GM19397 (cell line): Measurements from ENCODE around the gene IL6R.

ENCODE experiments used
- ATAC-seq: cut with Tn5 transposase; IDR thresholded peaks from one replicate; pipeline ENCODE4 v1.9.1; 2021; ENCODE audit warnings: mild to moderate bottlenecking, moderate library complexity; ENCODE audit not compliant: unreplicated experiment

IL6R gene

GRCh38 chr1:154423988-154424326 lies 18.8 kb downstream of the IL6R start:
- ATAC-seq: no peak

GRCh38 chr1:154425172-154425571 lies 20.0 kb downstream of the IL6R start:
- no peak for ATAC-seq

DNA sequence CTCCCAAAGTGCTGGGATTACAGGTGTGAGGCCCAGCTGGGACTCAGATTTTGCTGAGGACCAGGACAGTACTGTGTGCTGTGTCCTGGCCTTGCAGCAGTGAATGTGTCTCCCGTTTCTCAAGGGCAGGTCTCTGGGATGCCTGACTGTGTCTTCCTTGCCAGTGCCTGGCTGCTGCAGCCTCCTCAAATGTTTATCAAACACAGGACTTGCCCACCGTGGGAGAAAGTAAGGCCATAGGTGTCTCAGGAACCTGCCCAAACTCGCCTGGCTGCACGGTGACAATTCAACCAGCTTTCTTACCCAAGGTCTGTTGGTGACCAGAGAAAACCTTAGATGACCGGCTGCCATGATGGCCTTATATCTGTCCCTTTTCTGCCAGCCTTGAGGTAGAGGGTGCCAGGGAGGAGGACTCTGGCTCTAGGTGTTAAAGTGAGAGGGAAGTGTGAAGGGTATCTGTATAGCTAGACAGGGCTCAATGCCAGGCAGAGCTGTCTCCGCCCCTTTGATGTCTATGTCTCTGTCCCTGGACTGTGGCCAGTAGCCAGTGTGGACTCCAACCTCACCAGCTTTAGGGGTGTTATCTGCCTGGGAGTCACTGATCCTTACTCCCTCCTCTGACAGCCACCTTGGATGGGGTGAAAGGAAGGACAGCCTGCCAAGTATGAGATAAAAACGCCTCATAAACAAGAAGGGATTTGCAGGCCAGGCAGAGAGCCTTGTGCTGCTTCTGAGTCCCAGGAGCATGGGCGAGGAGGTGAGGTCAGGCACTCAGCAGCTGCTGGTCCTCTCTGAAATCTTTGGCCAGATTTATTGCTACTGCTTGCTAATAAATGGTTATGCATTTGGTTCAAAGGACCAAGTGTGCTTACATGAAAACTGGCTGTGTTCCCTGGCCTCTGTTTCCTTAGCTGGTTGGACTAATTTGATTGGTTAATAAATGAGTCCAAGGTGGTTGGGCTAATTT lies 22.3 kb downstream of the IL6R start:
- ATAC-seq: no peak

DNA sequence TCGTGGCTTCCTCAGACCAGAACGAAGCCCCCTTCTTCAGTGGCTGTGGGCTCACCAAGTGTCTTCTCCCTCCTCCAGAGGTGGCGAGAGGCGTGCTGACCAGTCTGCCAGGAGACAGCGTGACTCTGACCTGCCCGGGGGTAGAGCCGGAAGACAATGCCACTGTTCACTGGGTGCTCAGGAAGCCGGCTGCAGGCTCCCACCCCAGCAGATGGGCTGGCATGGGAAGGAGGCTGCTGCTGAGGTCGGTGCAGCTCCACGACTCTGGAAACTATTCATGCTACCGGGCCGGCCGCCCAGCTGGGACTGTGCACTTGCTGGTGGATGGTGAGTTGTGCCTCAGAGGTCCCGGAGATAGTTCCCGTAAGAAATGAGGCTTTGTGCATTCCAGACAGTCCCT lies 24.0 kb downstream of the IL6R start:
- no peak for ATAC-seq

DNA sequence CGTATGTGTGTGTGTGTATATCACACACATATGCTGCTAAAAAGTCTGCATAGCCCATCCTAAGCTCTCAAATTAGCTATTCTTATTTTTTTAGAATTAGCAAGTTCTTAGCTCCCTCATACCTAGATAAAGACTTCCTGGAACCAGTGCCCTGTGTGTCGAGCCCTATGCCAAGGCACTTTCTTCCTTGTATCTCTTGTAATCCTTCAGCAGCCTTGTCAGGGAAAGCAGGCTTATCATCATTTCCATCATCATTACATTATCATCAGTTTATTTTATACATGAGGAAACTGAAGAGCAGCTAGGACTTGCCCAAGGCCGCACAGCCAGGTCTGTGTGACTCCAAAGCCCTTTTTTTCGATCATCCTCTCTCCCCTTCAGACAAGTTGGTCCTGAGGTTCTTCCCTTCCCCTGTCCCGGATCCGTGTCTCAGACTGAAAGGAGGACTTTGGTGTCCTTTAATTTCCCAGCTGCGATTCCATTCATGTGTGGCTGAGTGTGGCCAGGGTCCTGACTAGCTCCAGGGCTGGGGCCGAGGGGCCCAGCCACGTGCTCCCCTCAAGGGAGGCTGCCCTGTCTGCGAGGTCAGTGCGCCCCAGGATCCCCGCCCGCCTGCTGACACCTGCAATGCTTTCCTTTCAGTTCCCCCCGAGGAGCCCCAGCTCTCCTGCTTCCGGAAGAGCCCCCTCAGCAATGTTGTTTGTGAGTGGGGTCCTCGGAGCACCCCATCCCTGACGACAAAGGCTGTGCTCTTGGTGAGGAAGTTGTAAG lies 24.9 kb downstream of the IL6R start:
- ATAC-seq: no peak

DNA sequence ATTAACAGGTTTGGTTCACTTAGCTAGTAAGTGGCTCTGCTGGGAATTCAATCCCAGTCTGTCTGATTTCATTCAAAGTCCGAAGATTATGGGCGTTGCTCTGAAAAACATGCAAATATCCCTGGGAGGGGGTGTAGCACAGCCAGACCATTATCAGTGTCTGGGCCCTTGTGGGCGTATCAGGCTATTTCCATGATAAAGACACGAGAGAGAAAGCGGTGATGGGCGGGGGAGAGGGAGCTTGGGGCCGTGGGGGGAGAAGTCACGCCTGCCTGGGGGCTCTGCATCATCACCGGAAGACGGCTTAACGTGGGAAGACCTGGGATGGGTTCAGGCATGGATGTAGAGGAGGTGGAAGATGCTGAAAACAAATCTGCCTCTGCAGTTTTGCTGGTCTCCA lies 25.8 kb downstream of the IL6R start:
- ATAC-seq: no peak

- ATAC-seq: no peak
Observed at GRCh38 chr1:154431586-154432373, 26.6 kb downstream of the IL6R start.

- ATAC-seq: no peak
Observed at GRCh38 chr1:154433161-154433764, 28.1 kb downstream of the IL6R start.

DNA sequence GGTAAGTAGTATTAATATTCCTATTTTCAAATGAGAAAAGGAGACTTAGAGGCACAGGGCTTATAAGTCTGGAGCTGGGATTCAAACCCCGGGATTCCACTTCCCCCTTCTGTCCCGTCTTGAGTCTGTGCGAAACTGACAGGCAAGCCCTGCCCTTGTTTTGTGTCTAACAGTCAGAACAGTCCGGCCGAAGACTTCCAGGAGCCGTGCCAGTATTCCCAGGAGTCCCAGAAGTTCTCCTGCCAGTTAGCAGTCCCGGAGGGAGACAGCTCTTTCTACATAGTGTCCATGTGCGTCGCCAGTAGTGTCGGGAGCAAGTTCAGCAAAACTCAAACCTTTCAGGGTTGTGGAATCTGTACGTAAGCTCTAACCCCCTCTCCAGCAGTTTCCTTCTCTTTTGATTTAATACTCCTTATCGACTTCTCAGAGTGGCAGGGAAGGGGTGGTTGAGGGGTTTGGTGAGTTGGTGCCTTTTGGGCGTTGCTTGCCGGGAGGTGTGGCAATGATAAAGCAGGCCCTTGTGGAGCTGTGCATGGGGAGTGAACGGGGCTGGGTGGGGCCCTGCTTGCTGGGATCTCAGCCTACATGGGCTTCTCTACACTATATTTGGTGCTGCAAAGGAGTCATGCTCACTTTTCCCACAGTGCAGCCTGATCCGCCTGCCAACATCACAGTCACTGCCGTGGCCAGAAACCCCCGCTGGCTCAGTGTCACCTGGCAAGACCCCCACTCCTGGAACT lies 29.4 kb downstream of the IL6R start:
- ATAC-seq: no peak

DNA sequence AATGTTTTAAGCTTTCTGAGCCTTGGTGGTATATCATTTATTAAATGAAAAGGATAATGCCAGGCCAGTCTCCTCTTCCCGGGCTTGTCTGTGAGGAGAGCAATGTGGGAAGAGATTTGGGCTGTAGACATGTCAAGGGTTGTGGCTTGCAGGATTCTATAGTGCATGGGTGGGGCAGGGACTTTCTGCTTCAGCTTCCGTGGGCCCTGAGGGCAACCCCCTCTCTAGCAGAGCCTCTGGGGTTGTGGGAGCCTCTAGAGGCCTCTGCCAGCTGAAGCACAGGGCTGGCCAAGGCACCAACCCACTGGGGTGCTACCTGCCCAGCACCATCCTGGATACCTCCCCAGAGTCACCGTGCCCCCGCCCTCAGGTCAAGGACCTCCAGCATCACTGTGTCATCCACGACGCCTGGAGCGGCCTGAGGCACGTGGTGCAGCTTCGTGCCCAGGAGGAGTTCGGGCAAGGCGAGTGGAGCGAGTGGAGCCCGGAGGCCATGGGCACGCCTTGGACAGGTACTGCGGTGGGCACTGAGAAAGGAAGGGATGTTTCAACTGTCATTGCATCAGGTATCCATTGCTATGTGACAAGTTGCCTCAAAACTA lies 30.6 kb downstream of the IL6R start:
- no peak for ATAC-seq

DNA sequence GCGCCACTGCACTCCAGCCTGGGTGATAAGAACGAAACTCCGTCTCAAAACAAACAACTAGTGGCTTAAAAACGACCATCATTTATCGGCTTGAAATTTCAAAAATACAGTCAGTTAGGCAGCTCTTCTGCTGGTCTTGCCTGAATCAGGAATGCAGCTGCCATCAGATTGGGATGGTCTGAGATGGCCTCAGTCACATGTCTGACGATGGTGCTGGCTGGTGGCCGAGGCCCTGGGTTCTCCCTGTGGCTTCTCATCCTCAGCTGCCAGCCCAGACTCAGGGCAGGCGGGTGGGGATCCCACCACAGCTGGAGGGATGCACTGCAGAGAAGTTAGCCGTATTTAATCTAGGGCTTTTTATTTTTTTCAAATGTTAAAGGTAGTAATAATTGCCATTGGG lies 31.3 kb downstream of the IL6R start:
- ATAC-seq: no peak

DNA sequence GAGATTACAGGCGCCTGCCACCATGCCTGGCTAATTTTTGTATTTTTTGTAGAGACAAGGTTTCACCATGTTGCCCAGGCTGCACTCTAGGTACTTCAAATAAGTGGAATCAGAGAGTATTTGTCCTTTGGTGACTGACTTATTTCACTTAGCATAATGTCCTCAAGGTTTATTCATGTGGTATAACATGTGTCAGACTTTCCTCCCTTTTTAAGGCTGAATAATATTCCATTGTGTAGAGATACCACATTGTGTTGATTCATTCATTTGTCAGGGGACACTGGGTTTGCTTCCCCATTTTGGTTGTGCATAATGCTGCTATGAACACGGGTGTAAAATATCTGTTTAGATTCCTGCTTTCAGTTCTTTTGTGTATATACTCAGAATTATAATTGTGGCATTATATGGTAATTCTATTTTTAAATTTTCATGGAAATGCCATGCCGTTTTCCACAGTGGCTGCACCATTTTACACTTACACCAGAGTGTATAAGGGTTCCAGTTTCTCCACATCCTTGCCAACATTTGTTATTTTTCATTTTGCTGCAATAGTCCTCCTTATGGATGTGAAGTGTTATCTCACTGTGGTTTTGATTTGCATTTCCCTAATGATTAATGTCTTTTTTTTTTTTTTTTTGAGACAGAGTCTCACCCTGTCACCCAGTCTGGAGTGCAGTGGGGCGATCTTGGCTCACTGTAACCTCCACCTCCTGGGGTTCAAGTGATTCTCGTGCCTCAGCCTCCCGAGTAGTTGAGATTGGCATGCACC lies 35.1 kb downstream of the IL6R start:
- ATAC-seq: no peak

DNA sequence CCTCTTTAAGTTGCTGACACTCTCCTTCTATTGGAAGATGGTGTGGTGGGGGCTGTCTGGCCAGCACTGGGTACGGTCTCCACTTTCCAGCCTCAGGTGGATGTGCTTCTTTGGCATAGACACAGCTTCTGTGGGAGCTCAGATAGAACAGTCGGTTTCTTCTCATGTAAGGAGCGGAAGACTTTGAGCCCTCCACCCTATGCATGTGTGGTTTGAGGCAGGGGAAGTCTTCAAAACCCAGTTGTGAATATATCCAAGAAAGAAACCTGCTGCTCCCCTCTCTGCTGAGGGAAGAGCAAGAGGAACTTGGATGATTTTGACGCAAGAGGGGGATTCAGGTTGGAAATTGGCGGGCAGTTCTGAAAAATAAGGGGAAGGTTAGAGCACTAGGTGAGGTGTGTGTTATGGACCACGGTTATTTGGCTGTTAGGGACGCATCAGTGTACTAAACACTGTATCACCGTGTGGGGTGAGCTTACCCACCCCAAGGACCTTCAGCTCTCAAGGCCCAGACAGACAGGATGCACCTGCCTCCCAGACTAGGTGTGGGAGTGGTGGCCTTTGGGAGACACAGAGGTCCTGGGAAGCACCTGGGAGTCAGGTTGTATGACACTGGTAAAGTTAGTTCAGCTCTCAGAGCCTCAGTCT lies 36.2 kb downstream of the IL6R start:
- no peak for ATAC-seq

DNA sequence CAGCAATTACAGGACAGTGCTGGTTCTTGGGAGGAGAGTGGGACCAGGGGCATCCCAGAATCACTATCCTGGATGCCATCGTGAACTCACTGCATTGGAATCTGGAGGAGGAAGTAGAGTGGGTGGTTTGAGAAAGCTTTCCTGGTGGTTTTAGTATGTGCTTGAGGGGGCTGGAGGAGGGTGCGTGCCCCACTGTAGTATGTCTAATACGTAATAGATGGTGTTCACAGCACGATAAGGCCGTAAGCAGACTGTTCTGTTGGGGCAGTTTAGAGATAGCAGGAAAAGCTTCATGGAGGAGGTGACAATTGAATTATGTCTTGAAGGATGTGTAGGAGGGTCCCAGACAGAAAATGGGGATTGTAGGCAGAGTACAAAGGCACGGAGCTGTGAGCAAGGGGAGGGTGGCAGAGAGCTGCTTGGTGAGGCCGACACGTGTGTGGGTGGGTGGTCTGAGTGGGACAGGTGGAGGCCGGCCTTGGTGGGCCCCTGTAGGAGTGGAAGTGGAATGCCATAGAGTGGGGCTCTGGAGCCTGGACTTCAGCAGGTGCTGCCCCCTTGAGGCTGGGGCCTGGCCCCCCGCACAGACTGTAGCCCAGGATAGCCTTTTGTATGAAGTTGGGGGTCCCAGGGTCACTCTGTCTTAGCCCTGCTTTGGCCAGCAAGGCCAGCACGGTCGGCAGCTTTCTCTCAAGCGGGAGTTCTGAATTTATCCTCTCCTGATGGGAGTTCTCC lies 37.0 kb downstream of the IL6R start:
- ATAC-seq: no peak

- ATAC-seq: no peak
Observed at GRCh38 chr1:154443274-154444013, 38.3 kb downstream of the IL6R start.

DNA sequence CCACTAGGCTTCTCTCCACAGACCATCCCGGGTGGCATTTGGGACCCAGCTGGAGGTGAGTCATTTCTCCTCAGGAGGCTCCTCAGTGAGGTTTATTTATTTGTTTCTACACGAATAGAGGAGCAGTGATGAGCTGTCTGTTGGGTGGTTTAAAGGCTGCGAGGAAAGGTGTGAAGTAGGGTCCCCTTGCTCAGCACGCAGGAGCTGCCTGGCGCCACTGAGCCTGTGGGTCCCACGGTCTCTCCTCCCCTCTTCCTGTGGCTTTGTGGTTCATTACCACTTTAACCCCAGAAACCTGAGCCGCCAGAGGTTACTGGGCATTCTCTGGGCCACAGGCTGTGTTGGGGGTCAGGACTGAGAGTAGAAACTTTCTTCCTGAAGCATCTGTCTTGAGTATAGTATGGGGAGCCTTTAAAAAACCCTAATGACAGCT lies 39.9 kb downstream of the IL6R start:
- peak; percentile 52 for ATAC-seq

DNA sequence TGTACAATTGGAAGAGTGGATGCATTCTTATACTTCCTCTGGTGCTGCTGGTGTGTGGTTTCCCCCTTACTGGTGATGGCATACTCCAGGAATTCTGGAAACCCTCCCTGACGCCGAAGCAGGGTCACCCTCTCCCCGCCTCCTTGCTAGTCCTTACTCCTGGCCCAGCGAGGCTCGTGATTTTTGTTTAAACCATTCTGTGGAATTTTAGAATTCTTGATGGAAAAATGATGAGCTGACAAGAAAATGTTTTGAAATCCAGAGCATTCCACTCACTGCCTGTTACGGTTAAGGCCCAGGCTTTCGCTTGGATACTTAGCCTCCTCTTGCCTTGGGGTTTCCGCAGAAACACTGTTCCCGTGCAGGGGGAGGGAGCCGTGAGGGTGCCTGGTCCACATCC lies 41.1 kb downstream of the IL6R start:
- ATAC-seq: no peak
